D341Med (cell line): ENCODE measurements around the gene SLC6A19.
A peak's percentile ranks its signal among the peaks of the same experiment; 100 is the strongest.

Source experiments
- DNase-seq: peaks from one replicate; pipeline ENCODE4 v3.0.0; 2012; ENCODE audit warnings: low spot score

SLC6A19 gene

GRCh38 chr5:1166370-1166769, 35.0 kb upstream of the SLC6A19 start:
- no peak for DNase-seq

- no peak for DNase-seq
These were observed 34.1 kb upstream of the SLC6A19 start for GRCh38 chr5:1167361-1167727.

GRCh38 chr5:1167728-1168709, 33.4 kb upstream of the SLC6A19 start:
- peak; percentile 79 for DNase-seq

GRCh38 chr5:1168796-1169195, 32.6 kb upstream of the SLC6A19 start:
- no peak for DNase-seq

GRCh38 chr5:1169211-1170115, 31.9 kb upstream of the SLC6A19 start:
- DNase-seq: no peak

DNA sequence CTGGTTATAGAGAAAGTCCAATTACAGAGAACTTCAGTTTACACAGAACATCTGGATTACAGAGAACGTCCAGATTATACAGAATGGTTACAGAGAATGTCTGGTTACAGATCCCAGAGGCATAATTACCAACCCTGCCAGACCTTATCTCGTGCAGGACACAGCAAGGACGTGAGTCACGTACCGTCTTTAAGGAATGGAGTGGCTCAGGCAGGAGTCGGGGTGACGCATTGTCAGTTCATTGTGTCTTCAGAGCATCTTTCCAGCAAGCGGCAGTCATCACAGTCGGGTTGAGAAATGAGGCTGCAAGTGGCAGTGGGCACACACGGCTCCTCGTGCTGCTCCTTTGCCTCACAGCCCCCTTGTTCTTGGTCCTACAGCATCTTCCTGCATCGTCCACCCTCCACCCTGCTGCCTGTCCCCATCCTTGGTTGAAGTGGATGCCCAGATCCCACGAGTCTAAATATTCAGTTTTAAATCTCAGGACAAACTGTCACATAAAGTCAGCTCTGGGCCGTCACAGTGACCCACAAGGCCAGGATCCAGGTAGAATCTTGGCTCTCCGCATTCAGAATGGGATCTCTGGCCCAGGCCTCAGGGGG, 30.0 kb upstream of the SLC6A19 start:
- DNase-seq: no peak

DNA sequence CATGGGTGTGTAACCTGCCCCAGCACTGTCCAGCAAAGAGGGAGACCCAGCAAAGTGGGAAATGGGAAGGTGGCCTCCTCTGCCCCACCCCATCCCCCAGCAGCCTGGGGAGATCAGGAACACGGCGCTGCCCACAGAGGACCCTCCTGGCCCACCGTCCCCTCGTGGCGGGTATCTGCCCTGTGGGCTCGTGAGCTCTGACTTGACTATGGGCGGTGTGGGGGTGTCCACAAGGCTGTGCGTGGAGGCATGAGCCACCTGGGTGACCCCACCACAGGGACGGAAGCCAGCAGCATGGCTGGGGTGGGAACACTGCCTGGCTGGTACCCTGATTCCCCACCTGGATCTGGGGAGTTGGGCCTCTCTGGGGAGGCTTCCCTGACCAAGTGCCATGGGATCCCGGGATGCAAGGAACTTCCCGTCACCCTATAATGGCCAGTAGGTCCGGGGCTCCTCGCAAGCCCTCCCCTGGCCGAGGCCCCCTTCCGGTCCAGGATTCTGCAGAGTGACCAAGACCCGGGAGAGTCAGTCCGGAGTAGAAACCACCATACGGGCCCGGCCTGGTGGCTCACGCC, 29.3 kb upstream of the SLC6A19 start:
- no peak for DNase-seq

GRCh38 chr5:1172670-1173404, 28.6 kb upstream of the SLC6A19 start:
- DNase-seq: no peak

DNA sequence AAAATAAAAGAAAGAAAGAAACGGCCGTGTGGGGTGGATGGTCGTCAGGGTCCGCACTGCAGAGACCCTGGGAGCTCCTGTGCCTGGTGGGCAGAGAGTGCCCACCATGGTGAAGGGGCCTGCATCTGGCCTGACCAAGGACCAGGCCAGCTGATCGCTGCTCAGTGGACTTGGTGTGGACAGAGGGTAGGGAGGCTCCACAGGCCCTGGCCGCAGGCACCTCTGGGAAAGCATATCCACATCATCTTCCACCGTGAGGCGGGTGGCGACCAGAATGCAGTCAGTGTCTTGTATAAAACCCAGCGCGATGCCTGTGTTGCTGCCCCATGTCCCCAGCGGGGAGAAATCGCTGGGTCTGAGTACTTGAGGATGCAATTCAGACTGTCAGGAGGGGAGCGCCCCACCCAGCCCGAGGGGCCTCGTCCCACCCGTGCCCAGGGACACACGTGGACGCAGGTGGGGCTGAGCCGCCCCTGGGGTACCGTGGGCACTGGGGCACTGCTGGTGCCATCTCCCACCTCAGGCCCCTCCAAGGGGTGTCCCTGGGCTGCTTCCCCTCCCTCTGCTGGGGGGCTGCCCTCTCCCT, 27.8 kb upstream of the SLC6A19 start:
- no peak for DNase-seq

GRCh38 chr5:1174122-1174936, 27.1 kb upstream of the SLC6A19 start:
- peak; percentile 83 for DNase-seq

GRCh38 chr5:1175015-1175414, 26.4 kb upstream of the SLC6A19 start:
- no peak for DNase-seq

DNA sequence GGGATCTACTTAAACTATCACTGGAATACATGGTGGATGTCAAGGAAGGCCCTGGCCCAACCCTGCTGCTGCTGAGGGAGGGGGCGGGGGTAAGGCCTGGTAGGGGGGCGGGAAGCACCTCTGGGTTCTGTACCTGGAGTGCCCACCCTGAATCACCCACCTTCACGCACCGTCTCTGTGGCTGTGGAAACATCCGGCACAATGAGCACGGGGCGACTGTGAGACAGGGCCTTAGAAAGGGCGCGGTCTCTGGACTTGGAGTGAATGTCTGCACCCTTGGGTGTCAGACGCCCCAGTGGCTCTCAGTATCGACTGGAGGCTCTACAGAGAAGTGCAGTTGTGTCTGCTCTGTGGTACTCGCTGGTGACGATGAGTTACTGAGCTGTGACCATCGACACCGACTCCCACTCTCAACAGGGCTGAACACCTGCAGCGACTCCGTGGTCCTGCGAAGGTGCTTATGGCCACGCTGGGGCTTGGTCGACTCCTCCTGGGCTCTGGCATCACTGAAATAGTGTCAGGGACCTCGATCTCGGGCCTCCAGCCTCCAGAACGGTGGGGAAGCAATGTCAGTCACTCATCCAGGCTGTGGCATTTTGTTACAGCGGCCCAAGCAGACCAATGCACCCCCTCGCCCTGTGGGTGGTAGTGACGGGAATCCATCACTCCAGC, 25.5 kb upstream of the SLC6A19 start:
- no peak for DNase-seq

DNA sequence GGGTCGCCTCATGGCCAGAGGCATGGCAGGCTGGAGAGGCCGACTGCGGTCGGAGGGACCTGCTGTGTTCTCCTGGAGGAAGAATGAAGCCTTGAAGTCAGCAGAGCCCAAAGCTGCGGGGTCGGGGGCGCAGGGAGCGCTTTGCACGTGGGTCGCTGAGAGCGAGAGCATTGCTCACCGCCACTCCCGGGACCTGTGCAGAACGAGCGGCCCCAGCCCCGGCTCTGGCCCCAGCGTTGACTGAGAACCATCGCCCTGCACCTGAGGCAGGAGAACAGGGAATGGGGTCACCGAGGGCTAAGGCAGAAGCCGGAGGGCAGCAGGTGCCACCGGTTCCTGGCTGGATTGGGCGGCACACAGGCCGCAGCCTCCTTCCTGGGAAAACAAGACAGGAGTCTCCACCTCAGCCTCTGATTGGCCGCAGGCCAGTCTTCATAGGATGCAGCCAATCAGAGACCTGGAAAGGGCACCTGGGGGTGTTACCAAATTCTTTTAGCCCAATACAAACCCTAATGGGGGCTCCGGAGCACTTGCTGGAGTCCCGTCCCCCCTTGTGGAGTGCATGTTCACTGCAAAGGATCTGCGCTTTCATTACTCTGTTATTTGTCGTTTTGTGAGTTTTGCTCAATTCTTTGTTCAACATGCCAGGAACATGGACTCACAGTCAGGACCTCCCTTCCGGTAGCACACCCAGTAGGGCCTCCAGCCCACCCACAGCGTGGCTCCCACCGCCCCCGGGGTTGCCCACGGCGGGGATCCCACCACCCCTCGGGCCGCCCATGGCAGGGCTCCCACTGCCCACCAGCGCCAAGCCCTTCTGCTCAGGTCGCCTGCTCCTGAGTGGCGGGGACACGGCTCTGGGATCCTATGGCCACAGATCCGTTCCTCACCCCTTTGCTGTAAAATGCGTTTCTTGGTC, 24.7 kb upstream of the SLC6A19 start:
- no peak for DNase-seq

GRCh38 chr5:1177826-1178528, 23.4 kb upstream of the SLC6A19 start:
- no peak for DNase-seq

DNA sequence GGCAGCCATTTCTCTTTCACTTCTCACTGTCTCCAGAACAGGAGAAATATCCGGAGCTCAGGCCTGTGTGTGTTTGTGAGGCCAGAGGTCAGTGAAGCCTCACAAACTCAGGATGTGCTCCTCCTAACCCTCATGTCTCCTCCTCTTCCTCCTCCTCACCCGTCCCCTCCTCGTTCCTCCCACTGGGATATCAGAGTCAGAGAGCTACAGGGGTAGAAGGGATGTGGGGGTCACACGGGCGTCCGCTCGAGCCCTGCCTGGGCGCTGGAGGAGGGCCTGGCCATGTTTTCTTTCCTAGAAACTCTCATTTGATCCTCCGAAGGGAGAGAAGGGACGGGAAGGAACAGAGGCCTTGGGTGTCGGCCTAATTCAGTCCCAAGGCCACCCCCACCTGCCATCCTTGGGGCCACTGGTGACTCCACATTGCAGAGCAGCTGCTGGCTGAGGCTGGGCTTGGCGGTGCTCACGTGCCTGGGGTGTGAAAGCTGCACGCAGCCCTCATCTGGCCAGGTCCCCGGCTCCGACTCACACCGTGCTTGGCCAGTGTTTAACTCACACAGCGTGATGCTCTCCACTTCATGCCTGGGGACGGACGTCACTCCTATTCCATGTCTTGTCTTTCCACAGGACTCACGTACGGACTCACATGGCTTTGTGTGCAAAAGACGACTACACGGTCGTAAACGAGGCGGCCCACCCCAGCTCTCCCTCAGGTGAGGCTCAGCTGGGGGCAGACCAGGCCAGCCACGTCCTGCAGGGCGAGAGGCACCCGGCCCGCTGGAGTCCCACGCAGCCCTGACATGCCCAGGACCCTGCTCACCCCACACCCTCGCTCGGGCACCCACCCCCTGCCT, 22.6 kb upstream of the SLC6A19 start:
- DNase-seq: no peak

- no peak for DNase-seq
These were observed 22.0 kb upstream of the SLC6A19 start for GRCh38 chr5:1179383-1179715.

DNA sequence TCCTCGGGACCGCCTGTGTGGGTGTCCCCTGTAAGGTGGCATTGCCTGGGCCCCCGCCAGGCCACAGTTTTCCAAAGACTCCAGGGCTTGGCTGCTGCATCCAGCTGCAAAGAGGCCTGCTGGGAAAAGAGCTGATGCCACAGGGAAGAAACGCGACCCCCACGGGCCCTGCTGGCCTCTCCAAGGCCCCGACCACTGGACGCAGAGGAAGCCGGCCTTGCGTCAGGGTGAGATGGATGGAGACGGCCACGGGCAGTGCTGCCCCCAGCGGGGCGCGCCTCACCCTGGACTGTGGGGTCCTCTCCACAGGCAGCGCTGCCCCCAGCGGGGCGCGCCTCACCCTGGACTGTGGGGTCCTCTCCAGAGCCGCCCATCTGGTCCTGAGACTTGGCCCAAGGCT, 21.3 kb upstream of the SLC6A19 start:
- DNase-seq: no peak
